ENCODE data around the gene CA10.

- TF ChIP-seq YY1 (IDR thresholded peaks at IDR 0.05; ENCODE audit: insufficient read depth, insufficient read length) (no peak), SUZ12 (IDR thresholded peaks at IDR 0.05; ENCODE audit: extremely low read depth, insufficient read depth, insufficient read length) (no peak), ZNF274 (IDR thresholded peaks at IDR 0.05; ENCODE audit: low read depth, low read length) (no peak)
Measured at GRCh38 chr17:51718983-51719382, 439.5 kb downstream of the CA10 start.
